NT2/D1 (cell line): ENCODE results near the gene GABBR2.

Source experiments
- YY1 ChIP-seq: IDR thresholded peaks from 2 replicates; pipeline ENCODE4 v1.6.1; 2011; ENCODE audit not compliant: insufficient read length, insufficient read depth
- ZNF274 ChIP-seq: IDR thresholded peaks from 2 replicates; pipeline ENCODE4 v1.6.1; 2011; ENCODE audit warnings: mild to moderate bottlenecking, low read depth, low read length

DNA sequence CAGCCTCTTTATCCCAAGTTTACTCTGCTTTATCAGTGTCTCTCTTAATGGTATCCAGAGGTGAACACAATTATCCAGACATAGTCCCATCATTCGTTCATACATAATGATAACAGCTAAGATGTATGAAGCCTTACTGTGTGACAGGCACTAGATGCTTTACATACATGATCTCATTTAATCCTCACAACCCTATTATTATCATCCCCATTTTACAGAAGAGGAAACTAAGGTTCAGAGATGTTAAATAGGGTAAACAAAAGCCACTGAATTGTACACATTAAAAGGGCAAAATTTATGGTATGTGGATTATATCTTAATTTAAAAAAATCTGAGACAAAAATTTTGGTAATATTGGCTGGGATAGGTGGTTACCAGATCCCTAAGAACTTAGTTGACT lies 329.2 kb downstream of the GABBR2 start:
- no peak for TF ChIP-seq YY1
- no peak for TF ChIP-seq ZNF274
